ENCODE measurements around the gene CARMIL1.

CARMIL1 gene

DNA sequence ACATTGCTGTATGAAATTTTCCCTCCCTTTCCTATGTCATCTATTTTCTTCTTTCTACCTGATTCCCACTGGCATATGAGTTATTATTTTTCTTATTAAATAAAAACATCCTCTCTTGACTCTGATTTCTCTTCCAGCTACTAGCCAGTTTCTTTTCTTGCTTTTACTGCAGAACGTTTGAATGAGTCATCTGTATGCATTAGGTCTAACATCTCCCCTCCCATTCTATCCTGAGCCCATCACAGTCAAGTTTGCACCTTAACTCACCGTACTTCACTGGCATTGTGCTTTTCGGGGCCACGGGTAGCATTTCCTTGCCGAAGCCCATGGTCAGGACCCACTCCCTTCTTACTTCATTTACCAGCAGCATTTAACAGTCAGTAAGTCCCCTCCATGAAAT, 65.7 kb downstream of the CARMIL1 start:
- peaks cover 30% of the 10 kb centered on the region for H3K4me1 ChIP-seq (ENCODE audit: insufficient read depth, low read length)
- no peaks in the 10 kb centered on the region for H3K9me3 ChIP-seq (ENCODE audit: control insufficient read depth, insufficient read depth, low read length)

DNA sequence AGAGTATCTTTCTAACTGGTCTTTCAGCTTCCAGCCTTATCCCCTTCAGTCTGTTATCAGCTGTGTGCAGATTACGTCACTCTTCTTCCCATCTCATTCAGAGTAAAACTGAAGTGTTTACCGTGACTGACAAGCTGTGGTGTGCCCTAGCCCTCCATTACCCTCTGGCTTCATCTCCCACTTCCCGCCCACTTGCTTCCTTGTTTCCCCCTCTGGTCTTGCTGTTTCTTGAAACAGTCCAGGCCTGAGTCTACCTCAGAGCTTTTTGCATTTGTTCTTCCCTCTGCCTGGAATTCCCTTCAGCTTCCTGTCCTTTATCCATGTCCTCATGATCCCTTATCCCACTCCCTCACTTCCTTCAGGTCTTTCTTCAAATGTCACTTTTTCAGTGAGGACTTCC, 66.9 kb downstream of the CARMIL1 start:
- no peaks in the 10 kb centered on the region for H3K36me3 ChIP-seq (ENCODE audit: insufficient read depth, low read length)
- no peaks in the 10 kb centered on the region for H3K9me3 ChIP-seq (ENCODE audit: control insufficient read depth, insufficient read depth, low read length)
- no peak overlapping the region for H3K9ac ChIP-seq (ENCODE audit: low read depth, low read length)
- peaks cover 26% of the 10 kb centered on the region for H3K4me1 ChIP-seq (ENCODE audit: insufficient read depth, low read length)

More for the DNA sequence above, 65.7 kb downstream of the CARMIL1 start:
- H3K9ac ChIP-seq (ENCODE audit: low read depth, low read length): no peak overlapping the region
- no peaks in the 10 kb centered on the region for H3K36me3 ChIP-seq (ENCODE audit: insufficient read depth, low read length)

DNA sequence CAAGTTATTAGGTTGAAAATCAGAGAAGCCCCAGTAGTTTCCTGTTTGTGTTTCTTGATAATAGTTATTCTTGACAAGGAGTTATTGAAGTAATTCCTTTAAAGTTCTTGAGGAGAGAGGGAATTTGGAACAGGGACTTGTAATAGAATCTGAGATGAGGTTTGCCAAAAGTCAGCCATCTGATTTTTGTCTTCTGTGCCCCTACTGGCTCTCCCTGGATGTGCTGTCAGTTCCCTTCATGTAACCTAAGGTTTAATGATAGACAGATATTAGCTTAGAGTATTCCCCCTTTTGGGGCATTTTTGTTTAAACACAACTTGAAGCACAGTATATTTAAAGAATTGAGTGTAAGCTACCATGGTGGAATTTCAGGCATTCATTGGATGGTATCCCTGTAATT, 71.4 kb downstream of the CARMIL1 start:
- H3K9me3 ChIP-seq (ENCODE audit: control insufficient read depth, insufficient read depth, low read length): no peaks in the 10 kb centered on the region
- peaks cover 9% of the 10 kb centered on the region for H3K4me1 ChIP-seq (ENCODE audit: insufficient read depth, low read length)
- no peak overlapping the region for H3K9ac ChIP-seq (ENCODE audit: low read depth, low read length)
- H3K36me3 ChIP-seq (ENCODE audit: insufficient read depth, low read length): no peaks in the 10 kb centered on the region

DNA sequence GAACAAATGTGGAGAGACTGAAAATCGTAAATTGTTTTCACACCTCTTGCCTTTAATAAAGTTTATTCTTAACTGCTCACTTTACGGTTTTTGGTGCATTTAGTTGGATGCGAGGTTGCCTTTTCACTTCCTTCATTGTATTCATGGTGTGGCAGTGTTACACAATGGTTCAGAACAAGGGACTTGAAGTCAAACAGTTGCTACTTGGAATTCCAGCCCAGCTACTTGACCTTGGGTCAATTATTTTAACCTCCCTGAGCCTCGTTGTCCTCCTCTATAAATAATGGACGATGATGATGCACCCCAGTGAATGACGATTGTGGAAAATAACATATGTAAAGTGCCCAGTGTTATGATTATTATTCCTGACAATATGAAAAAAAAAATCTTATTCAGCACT, 72.3 kb downstream of the CARMIL1 start:
- Histone ChIP-seq H3K9ac (ENCODE audit: low read depth, low read length) (no peak overlapping the region), H3K4me1 (ENCODE audit: insufficient read depth, low read length) (peaks cover 2% of the 10 kb centered on the region; the same call in 1 of the 2 replicates), H3K9me3 (ENCODE audit: control insufficient read depth, insufficient read depth, low read length) (no peaks in the 10 kb centered on the region), H3K36me3 (ENCODE audit: insufficient read depth, low read length) (no peaks in the 10 kb centered on the region)

DNA sequence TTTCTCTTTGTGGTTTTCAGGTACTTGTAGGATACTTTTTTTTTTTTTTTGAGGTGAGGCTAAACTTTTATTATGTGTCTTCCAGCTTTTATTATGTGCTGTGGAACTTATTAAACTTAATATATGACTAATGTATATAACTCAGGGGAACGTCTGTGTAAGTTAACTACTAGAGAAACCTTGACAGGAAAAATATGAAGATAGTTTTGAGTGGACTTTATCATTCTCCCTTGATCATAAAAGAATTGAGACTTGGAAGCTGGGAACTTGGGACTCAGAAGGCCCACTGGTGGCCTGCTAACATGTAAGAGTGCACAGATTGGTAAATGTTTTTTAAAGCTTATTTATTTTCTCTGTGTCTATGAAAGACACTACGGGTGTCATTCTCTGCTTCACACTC, 73.1 kb downstream of the CARMIL1 start:
- no peaks in the 10 kb centered on the region for H3K36me3 ChIP-seq (ENCODE audit: insufficient read depth, low read length)
- no peak overlapping the region for H3K9ac ChIP-seq (ENCODE audit: low read depth, low read length)
- H3K4me1 ChIP-seq (ENCODE audit: insufficient read depth, low read length): no peaks in the 10 kb centered on the region
- H3K9me3 ChIP-seq (ENCODE audit: control insufficient read depth, insufficient read depth, low read length): no peaks in the 10 kb centered on the region

DNA sequence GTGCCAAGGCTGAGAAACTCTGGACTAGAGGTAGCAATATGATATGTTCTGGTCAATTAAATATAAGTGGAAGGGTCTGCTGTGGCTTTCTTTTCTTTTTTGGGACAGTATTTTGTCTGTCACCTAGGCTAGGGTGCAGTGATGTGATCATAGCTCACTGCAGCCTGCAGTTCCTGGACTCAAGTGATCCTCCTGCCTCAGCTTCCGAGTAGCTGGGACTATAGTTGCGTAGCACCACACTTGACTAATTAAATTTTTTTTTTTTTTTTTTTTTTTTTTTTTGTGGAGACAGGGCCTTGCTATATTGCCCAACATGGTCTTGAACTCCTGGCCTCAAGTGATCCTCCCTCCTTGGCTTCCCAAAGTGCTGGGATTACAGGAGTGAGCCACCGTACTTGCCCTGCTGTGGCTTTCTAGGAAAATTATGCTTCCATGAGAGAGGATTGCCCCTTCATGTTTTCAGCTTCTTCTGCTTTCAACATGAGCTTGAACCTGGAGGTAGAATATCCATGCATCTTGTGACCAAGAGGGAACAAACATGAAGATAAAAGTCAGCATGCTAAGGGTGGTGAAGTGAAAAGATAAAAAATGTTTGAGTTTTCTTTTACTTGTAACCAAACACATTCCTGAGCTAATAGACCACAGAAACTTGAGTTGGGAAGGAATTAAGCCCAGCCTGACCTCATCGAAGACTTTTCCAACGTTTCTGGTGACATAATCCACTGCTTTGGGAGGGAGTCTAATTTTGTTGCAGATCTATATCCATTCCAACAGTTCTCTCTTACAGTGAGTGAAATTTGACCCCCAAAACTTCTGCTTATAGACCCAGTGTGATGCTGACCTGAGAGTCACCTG, 75.1 kb downstream of the CARMIL1 start:
- peaks cover 3% of the 10 kb centered on the region; the same call in 1 of the 2 replicates for H3K4me1 ChIP-seq (ENCODE audit: insufficient read depth, low read length)
- H3K9ac ChIP-seq (ENCODE audit: low read depth, low read length): no peak overlapping the region
- no peaks in the 10 kb centered on the region for H3K9me3 ChIP-seq (ENCODE audit: control insufficient read depth, insufficient read depth, low read length)
- no peaks in the 10 kb centered on the region for H3K36me3 ChIP-seq (ENCODE audit: insufficient read depth, low read length)

DNA sequence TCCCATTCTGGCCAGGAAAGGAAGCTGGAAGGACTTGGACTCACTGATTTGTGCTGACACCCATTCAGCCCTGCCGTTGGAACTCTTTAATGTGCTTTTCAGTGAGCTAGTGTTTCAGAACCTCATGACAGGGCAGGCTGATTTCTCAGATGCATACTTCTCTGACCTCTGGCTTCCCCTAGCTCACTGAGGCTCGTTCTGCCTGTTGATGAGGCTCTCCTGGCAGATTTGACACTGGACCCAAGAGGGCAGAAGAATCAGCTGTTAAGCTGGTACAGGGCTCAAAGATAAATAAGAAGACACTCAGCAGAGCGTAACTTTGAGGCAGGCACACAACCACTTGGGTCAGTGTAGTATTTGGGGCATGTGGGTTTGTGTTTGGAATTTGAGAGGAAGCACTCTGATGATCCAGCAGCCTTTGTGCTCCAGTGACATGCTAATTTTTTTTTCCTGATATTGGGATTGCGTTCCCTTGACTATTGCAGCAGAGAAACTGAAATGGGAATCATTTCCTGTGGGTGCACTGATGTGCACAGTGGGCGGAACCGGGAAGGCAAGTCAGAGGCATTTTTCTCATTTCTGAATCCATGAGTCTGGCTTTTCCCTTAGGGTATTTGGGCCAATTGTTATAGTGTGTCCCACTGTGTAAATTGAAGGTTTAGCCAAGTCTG, 80.2 kb downstream of the CARMIL1 start:
- no peaks in the 10 kb centered on the region for H3K9me3 ChIP-seq (ENCODE audit: control insufficient read depth, insufficient read depth, low read length)
- H3K4me1 ChIP-seq (ENCODE audit: insufficient read depth, low read length): peaks cover 15% of the 10 kb centered on the region
- no peaks in the 10 kb centered on the region for H3K36me3 ChIP-seq (ENCODE audit: insufficient read depth, low read length)
- H3K9ac ChIP-seq (ENCODE audit: low read depth, low read length): no peak overlapping the region

DNA sequence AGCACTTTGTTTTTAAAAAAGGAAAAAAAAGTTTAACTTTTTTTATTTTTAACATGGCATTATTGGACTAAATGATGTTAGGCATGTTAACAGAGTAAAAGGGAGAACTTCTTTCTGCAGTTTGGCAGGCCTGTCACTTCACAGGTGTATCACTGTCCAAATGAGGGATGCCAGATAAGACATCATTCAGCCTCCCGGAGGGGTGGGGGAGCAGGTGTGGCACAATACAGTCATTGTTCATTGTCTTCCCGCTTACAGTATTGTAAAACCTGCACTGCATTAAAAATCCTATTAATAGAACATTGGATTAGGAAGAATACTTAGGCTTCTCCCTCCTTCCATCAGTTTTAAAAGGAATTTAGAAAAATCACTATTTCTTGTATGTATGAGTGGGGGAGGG, 80.7 kb downstream of the CARMIL1 start:
- H3K9ac ChIP-seq (ENCODE audit: low read depth, low read length): no peak overlapping the region

DNA sequence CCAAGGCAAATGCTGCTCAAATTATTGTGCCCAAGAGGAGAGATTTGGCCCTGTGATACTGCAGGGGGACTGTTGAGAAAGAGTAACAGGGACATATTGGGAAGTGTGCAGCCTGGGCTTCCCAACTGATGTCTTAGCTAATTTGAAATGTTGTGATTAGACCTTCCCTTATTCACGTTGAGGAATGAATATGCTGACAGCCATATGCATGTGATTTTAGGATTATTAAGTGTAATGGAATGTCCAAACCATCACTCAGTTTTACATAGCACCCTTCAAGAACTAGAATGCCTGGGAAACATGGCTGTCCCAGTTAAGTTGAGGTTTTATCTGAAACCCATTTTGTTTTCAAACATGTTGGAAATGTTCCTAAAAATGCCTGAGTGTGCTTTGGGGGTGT, 81.4 kb downstream of the CARMIL1 start:
- H3K36me3 ChIP-seq (ENCODE audit: insufficient read depth, low read length): no peaks in the 10 kb centered on the region
- H3K9me3 ChIP-seq (ENCODE audit: control insufficient read depth, insufficient read depth, low read length): no peaks in the 10 kb centered on the region
- H3K4me1 ChIP-seq (ENCODE audit: insufficient read depth, low read length): peaks cover 15% of the 10 kb centered on the region
- no peak overlapping the region for H3K9ac ChIP-seq (ENCODE audit: low read depth, low read length)

More for the DNA sequence above, 80.7 kb downstream of the CARMIL1 start:
- Histone ChIP-seq H3K4me1 (ENCODE audit: insufficient read depth, low read length) (peaks cover 15% of the 10 kb centered on the region), H3K36me3 (ENCODE audit: insufficient read depth, low read length) (no peaks in the 10 kb centered on the region), H3K9me3 (ENCODE audit: control insufficient read depth, insufficient read depth, low read length) (no peaks in the 10 kb centered on the region)

DNA sequence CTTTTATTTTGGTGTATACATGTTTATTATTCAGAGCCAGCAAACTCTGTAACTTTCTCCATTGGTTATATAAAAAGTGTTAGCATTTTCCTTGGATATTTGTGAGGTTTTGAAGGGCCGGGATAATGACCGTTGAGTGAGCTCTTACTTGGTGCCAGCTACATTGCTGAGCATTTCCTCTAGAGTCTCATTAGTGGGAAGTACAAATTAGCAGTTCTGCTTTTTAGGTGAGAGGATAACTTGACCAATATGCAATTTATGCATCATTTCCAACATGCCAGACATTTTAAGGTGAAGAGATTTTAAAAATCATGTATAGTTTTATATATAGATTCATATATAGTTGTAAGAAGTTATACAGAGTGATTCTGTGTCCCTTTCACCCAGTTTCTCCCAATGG, 84.3 kb downstream of the CARMIL1 start:
- Histone ChIP-seq H3K36me3 (ENCODE audit: insufficient read depth, low read length) (no peaks in the 10 kb centered on the region), H3K9ac (ENCODE audit: low read depth, low read length) (no peak overlapping the region), H3K4me1 (ENCODE audit: insufficient read depth, low read length) (peaks cover 15% of the 10 kb centered on the region)

DNA sequence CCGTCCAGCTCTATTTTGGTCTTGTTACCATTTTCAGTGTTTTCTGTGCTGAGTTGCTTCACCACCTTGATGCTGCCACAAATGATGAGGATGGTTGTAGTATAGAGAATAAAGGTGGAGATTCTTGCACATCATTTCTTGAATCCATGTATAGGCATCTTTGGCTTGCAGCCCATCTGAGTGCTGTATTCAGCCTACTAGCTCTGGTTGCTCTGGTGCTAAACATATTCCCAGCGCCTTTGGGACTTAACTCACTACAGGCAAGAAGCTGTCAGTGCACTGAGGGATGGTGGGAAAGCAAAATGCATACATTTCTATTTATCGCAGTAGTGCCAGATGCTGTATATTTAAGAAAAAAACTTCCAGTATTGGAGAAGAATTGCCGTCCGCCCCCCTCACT, 86.0 kb downstream of the CARMIL1 start:
- Histone ChIP-seq H3K9me3 (ENCODE audit: control insufficient read depth, insufficient read depth, low read length) (no peaks in the 10 kb centered on the region), H3K9ac (ENCODE audit: low read depth, low read length) (no peak overlapping the region), H3K36me3 (ENCODE audit: insufficient read depth, low read length) (no peaks in the 10 kb centered on the region), H3K4me1 (ENCODE audit: insufficient read depth, low read length) (peaks cover 17% of the 10 kb centered on the region)

More for the DNA sequence above, 84.3 kb downstream of the CARMIL1 start:
- H3K9me3 ChIP-seq (ENCODE audit: control insufficient read depth, insufficient read depth, low read length): no peaks in the 10 kb centered on the region

DNA sequence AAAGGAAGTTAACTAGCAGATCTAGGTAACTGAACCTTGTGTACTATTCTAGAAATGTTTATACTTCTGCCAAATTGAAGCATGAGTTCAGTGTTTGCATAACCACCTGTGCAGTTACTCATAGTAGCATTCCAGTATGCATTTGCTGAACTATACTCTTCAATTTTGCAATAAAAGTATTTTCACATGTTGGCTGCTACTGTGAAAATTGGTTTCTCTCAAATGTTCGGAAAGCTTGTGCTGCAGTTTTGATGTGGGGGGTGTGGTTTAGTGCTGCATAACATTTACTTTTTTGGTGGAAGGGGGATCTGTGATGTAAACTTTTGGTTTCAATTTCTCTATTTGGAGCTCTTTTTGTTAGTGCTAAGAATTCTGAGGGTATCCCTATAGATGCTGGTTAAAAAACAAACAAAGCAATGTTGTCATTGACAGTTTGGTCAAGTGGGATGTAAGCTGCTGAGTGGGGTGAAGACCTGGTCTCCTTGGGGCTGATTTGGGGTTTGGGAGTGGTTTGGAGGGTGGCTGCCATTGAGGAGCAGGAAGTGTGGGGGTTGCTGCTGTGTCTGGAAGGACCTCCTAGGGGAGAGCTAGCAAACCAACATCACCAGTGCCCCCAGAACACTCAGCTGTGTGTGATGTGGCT, 87.8 kb downstream of the CARMIL1 start:
- H3K9ac ChIP-seq (ENCODE audit: low read depth, low read length): no peak overlapping the region
- H3K4me1 ChIP-seq (ENCODE audit: insufficient read depth, low read length): peaks cover 12% of the 10 kb centered on the region
- no peaks in the 10 kb centered on the region for H3K9me3 ChIP-seq (ENCODE audit: control insufficient read depth, insufficient read depth, low read length)
- H3K36me3 ChIP-seq (ENCODE audit: insufficient read depth, low read length): no peaks in the 10 kb centered on the region

DNA sequence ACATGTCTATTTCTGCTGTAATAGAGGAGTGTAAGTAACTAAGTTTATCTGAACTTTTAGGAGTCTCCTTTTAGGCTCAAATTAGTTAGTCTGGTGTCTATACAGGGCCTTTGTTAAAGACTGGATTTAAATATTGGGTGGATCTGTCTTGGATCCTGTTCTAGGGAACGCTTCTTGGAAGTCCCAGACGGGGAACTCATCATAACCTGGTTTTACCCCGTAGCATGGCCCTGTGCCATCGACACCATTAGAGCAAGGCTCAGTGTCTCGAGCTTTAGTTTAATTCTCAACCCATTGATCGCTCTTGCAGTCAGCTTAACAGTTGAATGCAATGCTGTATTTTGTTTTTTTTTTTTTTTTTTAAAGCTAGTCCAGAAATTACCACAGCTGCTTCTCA, 89.9 kb downstream of the CARMIL1 start:
- no peak overlapping the region for H3K9ac ChIP-seq (ENCODE audit: low read depth, low read length)
- H3K9me3 ChIP-seq (ENCODE audit: control insufficient read depth, insufficient read depth, low read length): no peaks in the 10 kb centered on the region
- H3K36me3 ChIP-seq (ENCODE audit: insufficient read depth, low read length): no peaks in the 10 kb centered on the region
- peaks cover 12% of the 10 kb centered on the region for H3K4me1 ChIP-seq (ENCODE audit: insufficient read depth, low read length)

DNA sequence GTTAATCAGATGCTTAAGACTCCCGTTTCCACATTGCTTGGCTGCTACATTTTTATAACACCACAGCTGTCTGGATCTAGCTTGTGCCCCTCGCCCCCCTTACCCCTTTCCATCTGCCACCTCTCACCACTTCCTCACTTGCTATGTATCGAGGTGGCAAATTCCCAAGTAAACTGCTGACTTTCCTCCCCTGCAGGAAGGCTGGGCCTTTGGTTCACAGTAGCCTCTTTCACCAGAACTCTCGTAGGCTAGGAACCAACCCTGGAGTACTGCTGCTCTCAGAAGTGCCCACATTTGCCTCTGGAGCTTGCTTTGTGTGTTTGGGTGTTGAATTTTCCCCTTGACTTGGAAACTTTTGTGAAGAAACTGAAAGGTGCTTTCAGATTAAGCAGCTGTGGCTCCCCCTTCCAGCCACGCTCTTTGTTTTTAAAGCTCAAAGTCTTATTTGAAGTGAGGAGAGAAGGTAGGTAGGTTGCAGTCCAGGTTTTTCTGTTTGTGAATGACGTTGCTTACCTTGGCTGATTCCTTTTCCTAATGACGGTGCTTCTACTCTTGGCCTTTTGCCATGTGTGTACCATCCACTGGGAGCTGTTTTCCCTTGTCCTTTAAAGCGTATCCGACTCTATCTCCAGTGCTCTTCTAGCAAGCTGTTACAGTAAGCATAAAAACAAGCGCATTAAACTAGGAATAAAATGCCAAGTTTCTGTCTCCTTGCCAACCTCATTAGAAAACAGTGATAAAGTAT, 90.4 kb downstream of the CARMIL1 start:
- Histone ChIP-seq H3K4me1 (ENCODE audit: insufficient read depth, low read length) (peaks cover 12% of the 10 kb centered on the region), H3K9ac (ENCODE audit: low read depth, low read length) (no peak overlapping the region), H3K9me3 (ENCODE audit: control insufficient read depth, insufficient read depth, low read length) (no peaks in the 10 kb centered on the region), H3K36me3 (ENCODE audit: insufficient read depth, low read length) (no peaks in the 10 kb centered on the region)
